ENCODE results near the gene CSH2.
"Not testable (repeated sequence)": the region's sequence is repeated elsewhere in the genome, so short reads cannot be mapped to it uniquely, and the experiment has no call there.

CSH2 gene

DNA sequence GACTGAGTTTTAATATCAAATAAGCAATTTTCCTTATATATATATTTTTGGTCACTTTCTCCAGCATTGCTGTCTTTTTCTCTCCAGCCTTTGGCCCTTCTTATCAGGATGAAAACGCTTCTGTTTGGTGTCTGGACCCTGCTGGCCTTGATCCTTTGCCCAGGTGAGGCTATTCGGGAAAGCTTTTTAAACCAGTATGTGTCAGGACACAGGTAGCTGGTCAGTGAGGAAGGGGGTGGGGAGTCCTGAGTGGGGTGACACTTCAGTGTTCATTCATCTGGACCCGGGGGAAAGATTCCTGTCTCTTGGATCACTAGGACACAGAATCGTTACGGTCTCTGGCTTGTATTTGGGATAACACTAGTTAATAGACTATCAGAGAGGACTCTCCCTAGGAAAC lies 18.8 kb downstream of the CSH2 start:
- DNase-seq: no peak

GRCh38 chr17:63853260-63853659 lies 20.2 kb downstream of the CSH2 start:
- DNase-seq: no peak

DNA sequence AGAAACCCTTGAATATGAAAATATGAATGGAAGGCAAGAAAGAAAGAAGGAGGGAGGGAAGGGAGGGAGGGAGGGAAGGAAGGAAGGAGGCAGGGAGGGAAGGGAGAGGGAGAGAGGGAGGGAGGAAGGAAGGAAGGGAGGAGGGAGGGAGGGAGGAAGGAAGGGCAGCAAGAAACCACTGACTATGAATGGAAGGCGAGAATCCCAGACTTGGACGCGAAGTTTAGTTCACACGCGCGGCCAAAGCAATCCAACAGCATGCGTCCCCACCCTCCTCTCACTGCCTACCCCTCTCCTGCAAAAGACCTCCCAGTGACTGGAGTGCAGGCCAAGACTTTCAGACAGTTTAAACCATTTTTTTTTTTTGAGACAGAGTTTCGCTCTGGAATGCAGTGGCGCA lies 23.1 kb downstream of the CSH2 start:
- DNase-seq: no peak

DNA sequence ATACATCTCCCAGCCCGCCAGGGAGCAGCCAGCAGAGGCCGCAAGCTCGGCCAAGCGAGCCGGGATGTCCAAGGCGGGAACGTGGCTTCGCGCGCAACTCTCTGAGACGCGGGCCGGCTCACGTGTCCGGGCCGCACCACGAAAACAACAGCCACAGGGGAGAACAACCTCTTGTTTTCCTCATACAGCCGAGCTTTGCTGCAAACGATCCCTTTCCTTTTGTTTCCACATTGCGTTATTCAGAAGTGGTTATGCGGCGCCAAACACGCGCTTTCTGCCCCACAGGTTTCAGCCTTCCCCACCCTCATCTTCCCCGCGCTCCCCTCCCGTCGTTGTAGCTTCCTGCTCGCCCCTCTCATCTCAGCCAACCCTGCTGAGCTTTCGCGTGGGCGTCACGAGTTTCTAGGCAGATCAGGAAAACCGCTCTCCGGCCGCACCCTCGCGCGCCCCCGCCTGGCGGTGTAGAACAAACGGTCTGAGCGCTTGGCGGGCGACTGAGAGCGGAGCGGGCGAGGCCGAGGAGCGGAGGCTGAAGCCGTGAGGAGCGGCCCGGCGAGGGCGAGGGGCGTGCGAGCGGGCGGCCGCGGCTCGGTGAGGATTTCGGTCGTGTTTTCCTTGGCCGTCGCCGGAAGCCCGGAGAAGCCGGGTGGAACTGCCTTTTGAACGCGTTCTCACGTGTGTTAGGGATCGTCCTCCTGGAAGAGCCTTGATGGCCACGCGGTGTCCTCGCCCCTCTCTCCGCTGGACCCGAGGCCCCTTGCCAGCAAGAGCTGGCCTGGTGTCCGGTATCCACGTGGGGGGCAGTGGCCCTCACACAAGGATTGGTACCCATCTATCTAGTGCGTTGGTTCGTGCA lies 24.4 kb downstream of the CSH2 start:
- peak; percentile 80 to 96 (median 94) for DNase-seq

GRCh38 chr17:63847525-63848249 lies 25.8 kb downstream of the CSH2 start:
- no peak for DNase-seq

DNA sequence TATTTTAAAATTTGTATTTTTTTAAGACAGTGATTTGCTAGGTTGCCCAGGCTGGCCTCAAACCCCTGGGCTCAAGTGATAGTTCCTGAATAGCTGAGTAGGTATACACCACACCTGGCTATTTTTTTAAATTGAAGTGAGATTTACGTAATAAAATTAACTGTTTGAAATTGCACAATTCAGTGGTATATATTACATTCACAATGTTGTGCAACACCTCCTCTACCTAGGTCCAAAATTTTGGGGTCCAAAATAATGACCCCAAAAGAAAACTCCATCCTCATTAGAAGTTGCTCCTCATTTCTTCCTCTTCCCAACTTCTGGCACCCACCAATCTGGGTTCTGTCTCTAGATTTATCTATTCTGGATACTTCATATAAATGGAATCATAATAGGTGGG lies 28.0 kb downstream of the CSH2 start:
- DNase-seq: no peak

DNA sequence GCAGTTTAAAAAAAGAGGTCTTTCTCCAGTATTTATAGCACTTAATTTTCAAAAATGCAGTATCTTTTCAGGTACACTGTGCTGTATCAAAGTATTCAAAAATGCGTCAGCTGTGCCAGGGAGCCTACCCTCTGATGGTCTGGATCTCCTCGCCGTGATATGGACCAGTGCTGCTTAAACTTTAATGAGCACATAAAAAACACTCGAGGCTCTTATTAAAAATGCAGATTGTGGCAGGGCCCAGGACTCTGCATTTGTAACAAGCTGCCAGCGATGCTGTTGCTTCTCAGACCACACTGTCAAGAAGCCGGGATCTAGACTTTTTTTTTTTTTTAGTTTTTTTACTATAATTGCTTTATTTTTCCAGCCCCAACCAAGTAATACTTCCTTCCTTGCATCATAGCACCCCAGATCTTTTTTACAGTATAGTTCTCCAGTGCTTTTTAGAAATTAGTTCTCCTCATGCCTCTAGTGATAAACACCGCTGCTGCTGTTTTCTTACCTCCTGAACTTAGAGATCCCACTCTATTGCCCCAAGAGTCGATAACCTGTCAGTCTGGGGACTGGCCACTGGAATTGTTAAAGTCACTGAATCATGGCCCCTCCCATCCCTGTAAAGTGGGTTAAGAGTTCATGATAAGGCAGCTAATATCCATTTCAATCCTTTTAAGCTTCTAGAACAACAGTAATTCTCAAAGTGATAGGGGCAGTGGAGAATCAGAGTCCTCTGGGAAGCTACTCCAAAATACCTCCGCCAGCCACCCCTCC lies 29.4 kb downstream of the CSH2 start:
- no peak for DNase-seq

- not testable (repeated sequence) for DNase-seq
These were observed 30.0 kb downstream of the CSH2 start for GRCh38 chr17:63843387-63843888.

- DNase-seq: peak; percentile 98 to 99 (median 99)
These were observed 30.7 kb downstream of the CSH2 start, which contains the start of gene SMARCD2 for GRCh38 chr17:63842540-63843386. Gene SMARCD2 (minus strand): TSS chr17:63842685. CDS start chr17:63842674, 11 bp downstream.

DNA sequence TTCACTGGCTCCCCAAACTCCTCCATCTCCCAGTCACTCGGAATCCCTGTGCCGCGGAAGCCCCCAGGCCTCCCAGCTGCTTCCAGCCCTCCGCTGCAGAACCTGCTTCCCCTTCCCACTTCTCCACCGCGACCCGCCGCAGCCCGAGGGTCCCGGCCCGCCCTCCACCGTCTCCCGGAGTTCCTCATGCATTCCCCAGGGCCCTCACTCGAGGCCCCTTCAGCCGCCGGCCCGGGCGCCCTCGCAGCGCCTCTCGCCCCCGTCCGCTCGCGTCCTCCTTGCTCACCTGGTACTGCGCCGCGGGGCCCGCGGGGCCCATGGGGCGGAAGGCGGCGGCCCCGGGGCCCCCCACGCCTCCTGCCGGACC lies 31.3 kb downstream of the CSH2 start:
- peak in 2 of 4 experiments; percentile 35 to 51 for DNase-seq

DNA sequence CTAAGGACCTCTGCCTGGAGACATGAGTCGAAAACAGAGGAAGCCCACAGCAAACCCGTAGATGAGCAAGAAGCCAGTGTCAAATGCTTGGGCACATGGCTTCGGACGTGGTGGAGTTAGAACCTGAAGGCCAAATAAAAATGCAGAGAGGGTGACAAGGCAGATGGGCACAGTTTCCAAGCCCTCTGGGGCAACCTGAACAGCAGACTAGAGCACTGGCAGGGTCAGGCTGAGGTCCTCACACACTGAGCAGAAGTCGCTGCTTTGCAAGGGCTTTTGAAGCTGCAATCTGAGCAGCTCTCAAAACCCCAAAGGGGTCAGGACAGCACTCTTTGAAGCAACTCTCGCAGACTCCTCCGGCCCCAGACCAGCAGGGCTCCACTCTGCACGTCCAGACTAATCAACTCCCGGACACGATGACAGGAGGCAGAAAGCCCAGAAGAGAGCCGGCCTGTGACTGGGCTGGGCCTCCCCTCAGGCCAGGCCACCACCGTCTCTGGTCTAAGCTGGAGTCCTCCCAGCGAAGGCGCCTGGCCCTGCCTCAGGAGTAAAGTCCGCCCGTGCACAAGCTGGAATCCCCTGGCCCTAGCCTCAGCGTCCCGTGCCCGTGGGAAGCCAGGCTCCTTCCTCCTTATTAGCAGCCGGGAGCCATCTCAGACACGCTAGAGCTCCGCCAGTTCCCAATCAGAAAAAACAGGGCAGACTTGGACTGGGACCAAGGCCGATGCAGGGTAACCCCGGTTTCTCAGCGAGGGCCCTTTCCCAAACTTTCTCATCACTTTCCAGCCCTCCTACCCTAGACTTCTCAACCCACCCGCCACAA lies 31.9 kb downstream of the CSH2 start:
- no peak for DNase-seq

- DNase-seq: no peak
These were observed 32.7 kb downstream of the CSH2 start for GRCh38 chr17:63840591-63841349.

GRCh38 chr17:63838631-63839171 lies 34.8 kb downstream of the CSH2 start:
- DNase-seq: no peak

GRCh38 chr17:63837962-63838600 lies 35.4 kb downstream of the CSH2 start:
- no peak for DNase-seq

GRCh38 chr17:63837480-63837879 lies 36.0 kb downstream of the CSH2 start:
- DNase-seq: no peak

- no peak for DNase-seq
These were observed 36.7 kb downstream of the CSH2 start for GRCh38 chr17:63836811-63837210.

GRCh38 chr17:63835167-63835720 lies 38.2 kb downstream of the CSH2 start:
- no peak for DNase-seq

GRCh38 chr17:63834431-63835166 lies 38.9 kb downstream of the CSH2 start:
- DNase-seq: peak in 2 of 4 experiments; percentile 14 to 29

All from activated CD4-positive, CD25-positive, alpha-beta regulatory T cell (primary cell).